AG09319 (cell line): Measurements from ENCODE around the gene WARS2.
A peak's percentile ranks its signal among the peaks of the same experiment; 100 is the strongest.

Experiments used
- DNase-seq: peaks from one replicate; pipeline ENCODE4 v3.0.0-alpha.2; 2010; ENCODE audit warnings: low read depth; ENCODE audit errors: extremely low read depth
- TF ChIP-seq, protein P1 (sequence below): IDR thresholded peaks from 2 replicates; pipeline ENCODE4 v1.5.1; 2011; ENCODE audit warnings: low read depth, mild to moderate bottlenecking, inconsistent platforms, low read length, moderate library complexity

Gene WARS2

DNA sequence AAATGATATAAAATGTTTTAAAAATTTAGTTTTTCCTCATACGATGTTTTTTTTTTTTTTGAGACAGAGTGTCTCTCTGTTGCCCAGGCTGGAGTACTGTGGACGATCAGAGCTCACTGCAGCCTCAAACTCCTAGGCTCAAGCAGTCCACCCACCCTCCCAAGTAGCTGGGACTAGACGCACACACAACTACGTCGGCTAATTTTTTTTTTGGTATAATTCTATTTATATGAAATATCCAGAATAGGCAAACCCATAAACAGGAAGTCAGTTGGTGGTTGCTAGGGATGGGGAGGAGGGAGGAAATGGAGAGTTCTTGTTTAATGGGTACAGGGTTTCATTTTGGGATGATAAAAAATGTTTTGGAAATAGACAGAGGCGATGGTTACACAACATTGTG is 56.5 kb downstream of the WARS2 start:
- no peak for DNase-seq

DNA sequence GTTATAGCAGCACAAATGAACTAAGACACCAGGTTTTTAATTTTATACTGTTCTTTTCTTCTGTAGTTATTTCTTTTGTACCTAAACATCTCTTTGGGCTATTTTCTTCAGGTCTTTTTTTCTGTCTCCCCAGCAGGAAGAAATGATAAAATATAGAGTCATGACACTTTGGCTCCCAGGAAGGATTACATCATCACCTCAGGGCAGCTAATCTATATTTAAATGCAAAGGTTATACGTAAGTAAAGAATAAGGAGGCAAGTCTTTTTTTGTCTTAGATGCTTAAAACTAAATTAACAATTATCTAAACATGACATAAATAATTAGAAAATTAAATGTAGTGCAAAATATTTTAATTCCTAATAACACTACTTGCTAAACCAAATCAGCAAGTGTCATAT is 57.0 kb downstream of the WARS2 start:
- TF ChIP-seq, protein P1, sequence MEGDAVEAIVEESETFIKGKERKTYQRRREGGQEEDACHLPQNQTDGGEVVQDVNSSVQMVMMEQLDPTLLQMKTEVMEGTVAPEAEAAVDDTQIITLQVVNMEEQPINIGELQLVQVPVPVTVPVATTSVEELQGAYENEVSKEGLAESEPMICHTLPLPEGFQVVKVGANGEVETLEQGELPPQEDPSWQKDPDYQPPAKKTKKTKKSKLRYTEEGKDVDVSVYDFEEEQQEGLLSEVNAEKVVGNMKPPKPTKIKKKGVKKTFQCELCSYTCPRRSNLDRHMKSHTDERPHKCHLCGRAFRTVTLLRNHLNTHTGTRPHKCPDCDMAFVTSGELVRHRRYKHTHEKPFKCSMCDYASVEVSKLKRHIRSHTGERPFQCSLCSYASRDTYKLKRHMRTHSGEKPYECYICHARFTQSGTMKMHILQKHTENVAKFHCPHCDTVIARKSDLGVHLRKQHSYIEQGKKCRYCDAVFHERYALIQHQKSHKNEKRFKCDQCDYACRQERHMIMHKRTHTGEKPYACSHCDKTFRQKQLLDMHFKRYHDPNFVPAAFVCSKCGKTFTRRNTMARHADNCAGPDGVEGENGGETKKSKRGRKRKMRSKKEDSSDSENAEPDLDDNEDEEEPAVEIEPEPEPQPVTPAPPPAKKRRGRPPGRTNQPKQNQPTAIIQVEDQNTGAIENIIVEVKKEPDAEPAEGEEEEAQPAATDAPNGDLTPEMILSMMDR = no peak

More for the DNA sequence above, 56.5 kb downstream of the WARS2 start:
- TF ChIP-seq, protein P1 = no peak

DNA sequence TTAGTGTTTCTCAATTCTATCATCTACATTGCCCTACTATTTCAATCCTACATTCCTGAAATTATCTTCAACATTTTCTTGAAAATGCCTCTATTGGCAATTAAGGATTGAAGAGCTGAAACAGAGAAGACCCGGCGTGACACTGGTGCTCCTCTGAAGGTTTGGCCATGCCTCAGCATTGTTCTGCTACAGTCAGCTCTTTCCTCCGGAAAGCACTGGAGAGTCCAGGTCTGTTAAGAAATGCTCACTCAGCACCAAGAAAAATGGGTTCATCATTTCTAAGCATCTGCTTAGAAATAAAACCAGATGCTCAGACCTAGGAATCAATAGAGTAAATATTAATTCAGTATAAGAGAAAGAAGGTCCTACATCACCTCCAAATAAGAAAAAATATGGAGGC is 58.8 kb downstream of the WARS2 start:
- no peak for DNase-seq
- TF ChIP-seq, protein P1 = no peak

More for the DNA sequence above, 57.0 kb downstream of the WARS2 start:
- no peak for DNase-seq

DNA sequence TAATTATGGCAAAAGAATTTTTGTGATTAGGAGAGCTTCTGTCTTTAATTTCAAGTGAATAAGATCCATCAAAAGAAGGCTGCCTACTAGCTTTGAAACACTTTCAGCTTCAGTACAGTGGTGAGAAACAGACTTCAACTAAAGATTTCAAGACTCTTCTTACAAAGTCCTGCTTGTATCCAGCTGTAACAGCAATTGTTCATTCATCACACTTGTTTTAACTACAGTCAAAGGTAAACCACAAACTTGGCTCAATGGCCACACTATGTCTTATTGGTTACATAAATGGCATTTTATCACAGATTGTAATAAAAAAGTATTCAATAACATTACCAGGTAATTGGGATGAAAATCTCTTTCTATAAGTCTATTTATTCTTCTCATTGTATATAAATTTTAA is 59.2 kb downstream of the WARS2 start:
- TF ChIP-seq, protein P1 = no peak
- no peak for DNase-seq

DNA sequence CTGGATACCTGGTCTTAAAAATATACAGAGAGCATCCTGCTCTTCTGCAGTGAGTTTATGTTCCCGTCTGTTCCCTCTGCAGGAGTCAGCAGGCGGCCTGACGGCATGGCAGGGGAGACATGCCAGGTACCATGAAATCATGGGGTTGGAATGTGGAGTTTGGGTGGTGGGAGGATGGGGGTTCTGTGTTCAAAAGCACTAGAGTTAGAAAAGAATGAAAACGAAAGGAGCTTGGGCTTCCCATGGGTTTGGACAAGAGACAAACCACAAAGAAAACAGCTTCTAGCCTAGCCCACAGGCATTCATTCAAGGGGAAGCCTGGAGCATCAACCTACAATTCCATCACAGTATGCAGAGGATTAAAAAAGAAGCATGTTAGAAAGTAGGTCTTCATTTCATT is 59.9 kb downstream of the WARS2 start:
- peak; percentile 69 for DNase-seq
- TF ChIP-seq, protein P1 = no peak

DNA sequence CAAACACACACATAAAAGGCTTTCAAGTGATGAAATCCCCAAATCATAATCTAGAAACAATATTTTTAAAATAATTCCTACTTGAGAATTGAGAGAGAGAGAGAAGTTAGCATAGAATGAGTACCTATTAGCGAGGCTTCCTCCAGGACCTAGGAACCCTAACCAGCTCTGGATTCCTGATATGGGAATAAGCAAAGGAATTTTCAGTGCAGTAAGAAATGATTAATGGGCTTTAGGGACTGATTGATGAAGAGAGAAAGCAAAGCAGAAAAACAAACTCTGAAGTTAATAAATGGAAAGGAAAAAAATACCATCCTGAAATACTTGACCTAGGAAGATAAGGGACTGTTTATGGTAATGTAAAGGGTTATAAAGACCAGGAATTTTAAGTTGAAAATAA is 60.6 kb downstream of the WARS2 start:
- TF ChIP-seq, protein P1 = no peak
- no peak for DNase-seq

DNA sequence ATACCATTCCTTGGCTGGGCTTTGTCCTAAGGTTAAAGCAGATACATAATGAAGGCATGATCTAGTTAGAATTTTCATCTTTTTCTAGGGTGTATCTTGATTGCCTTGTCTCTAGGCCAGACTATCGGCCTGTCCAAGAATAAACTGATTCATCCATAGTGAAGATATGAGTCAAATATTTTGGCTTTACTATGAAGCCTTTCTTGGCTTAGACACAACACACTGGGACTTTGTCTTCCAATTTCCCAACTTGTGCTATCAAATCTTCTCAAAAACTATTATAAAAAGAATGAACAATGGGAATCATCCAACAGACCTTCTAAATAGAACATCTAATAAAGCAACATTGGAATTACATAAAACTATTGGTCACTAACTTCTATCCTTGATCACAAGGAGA is 64.8 kb downstream of the WARS2 start:
- TF ChIP-seq, protein P1 = no peak
- peak; percentile 29 for DNase-seq
